Osteoblast (primary cell): ENCODE measurements around the gene RPP38. TPM values are rescaled to one million over a fixed set of nuclear protein-coding genes. Genes with fewer than 3 reads are reported as not detected.

Source experiments
- DNase-seq: peaks from one replicate; pipeline ENCODE4 v3.0.0; 2011; ENCODE audit warnings: low spot score, mixed read lengths; ENCODE audit not compliant: insufficient read length; ENCODE audit errors: missing footprints
- H2AFZ ChIP-seq: 2 replicates; pipeline ENCODE4 v1.6.0; 2011; ENCODE audit warnings: mild to moderate bottlenecking, low read length
- H3K27ac ChIP-seq: 2 replicates; pipeline ENCODE4 v1.5.1; 2011; ENCODE audit warnings: mild to moderate bottlenecking, low read depth, low read length, moderate library complexity
- H3K27me3 ChIP-seq: 2 replicates; pipeline ENCODE4 v1.6.0; 2012; ENCODE audit warnings: mild to moderate bottlenecking, control low read depth, inconsistent platforms, low read length, moderate library complexity; ENCODE audit not compliant: insufficient read depth
- H3K36me3 ChIP-seq: 2 replicates; pipeline ENCODE4 v1.5.1; 2011; ENCODE audit warnings: mild to moderate bottlenecking, low read length, control low read depth, moderate library complexity; ENCODE audit not compliant: insufficient read depth
- H3K4me1 ChIP-seq: 2 replicates; pipeline ENCODE4 v1.5.1; 2011; ENCODE audit warnings: mild to moderate bottlenecking, low read length, control low read depth, moderate library complexity; ENCODE audit not compliant: insufficient read depth
- H3K4me2 ChIP-seq: 2 replicates; pipeline ENCODE4 v1.6.0; 2011; ENCODE audit warnings: mild to moderate bottlenecking, low read length; ENCODE audit not compliant: insufficient read depth
- H3K4me3 ChIP-seq: fragments of 200-600 bp; sonication (generic); 3 replicates; pipeline ENCODE4 v1.5.1; 2012; ENCODE audit warnings: mild to moderate bottlenecking, low read length, inconsistent platforms; ENCODE audit not compliant: insufficient read depth
- H3K79me2 ChIP-seq: 2 replicates; pipeline ENCODE4 v1.6.0; 2012; ENCODE audit warnings: mild to moderate bottlenecking, low read length, control low read depth, inconsistent platforms; ENCODE audit not compliant: insufficient read depth
- H3K9me3 ChIP-seq: 2 replicates; pipeline ENCODE4 v1.5.1; 2011; ENCODE audit warnings: low read depth, low read length, control low read depth
- H4K20me1 ChIP-seq: 2 replicates; pipeline ENCODE4 v1.6.0; 2012; ENCODE audit warnings: mild to moderate bottlenecking, low read length, control low read depth; ENCODE audit not compliant: insufficient read depth
- total RNA-seq: library from RNA; depleted of rRNA; stranded (reverse); fragments of >200 nt; gene quantifications from 2 replicates; pipeline ENCODE4 v1.2.3, GENCODE V29; 2012
- TF ChIP-seq, protein P1 (sequence below): IDR thresholded peaks from 2 replicates; pipeline ENCODE4 v1.5.1; 2011; ENCODE audit warnings: mild to moderate bottlenecking, low read depth, low read length, moderate library complexity; ENCODE audit errors: extremely low read depth

The RPP38 gene
- total RNA-seq, result 13.8 and 16.6 TPM in 2 replicates

DNA sequence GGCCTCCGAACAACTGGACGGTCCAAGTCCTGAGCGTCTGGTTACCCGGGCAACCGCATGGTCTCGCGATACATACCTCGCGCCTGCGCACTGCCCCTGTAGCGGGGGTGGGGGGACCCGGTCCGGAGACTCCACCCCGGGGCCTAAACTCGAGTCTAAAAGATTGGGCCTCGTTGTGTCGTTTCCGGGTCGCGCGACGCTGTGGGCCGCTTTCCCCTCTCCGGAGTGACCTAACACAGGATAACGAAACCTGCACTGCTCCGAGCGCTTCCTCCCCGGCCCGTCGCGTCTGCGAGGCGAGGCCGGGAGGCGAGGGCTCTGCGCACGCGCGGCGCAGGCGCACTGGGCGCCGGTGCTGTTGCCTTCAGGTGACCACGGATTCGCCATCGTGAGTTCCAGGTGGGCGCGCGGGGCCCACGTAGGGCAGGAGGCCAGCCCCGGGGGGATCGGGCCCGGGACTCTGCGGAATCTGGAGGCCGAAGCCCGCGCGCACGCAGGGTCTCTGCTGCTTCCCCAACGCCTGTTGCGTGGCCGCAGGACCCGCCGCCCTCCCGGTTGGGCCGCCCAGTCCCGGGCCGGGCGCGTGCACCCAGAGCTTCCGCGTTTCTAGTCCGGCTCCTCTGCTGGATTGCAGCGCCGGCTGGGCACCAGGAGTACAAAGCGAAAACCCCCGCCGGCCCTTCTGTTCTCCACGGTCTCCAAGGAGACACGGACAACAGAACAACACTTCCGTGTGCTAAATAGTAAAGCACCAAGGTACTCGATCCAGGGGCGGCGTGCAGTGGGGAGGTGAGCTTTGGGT, at the start of gene RPP38:
Gene RPP38, plus strand, starts transcription at position 345 of the 802 bp plus-strand sequence. CDS start 5,960 bp downstream, outside the sequence.
- H3K79me2 ChIP-seq, result peaks cover 47% of the 10 kb centered on the region

DNA sequence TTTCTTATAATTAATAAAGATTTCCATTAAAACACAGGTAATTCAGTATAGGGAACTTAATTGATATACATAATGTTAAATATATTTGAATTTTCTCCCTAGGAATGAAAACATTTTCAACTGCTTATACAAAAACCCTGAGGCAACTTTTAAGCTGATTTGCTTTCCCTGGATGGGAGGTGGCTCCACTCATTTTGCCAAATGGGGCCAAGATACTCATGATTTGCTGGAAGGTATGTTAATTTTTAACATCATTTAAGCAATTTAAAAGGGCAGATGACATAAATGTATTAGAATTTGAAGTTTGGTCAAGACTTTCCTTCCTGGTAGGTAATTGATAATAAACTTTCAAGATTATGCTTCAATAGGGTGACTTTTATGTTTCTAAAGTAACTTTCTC, 47.6 kb upstream of the RPP38 start:
- TF ChIP-seq, protein P1, sequence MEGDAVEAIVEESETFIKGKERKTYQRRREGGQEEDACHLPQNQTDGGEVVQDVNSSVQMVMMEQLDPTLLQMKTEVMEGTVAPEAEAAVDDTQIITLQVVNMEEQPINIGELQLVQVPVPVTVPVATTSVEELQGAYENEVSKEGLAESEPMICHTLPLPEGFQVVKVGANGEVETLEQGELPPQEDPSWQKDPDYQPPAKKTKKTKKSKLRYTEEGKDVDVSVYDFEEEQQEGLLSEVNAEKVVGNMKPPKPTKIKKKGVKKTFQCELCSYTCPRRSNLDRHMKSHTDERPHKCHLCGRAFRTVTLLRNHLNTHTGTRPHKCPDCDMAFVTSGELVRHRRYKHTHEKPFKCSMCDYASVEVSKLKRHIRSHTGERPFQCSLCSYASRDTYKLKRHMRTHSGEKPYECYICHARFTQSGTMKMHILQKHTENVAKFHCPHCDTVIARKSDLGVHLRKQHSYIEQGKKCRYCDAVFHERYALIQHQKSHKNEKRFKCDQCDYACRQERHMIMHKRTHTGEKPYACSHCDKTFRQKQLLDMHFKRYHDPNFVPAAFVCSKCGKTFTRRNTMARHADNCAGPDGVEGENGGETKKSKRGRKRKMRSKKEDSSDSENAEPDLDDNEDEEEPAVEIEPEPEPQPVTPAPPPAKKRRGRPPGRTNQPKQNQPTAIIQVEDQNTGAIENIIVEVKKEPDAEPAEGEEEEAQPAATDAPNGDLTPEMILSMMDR, result no peak
- no peaks in the 10 kb centered on the region for H4K20me1 ChIP-seq
- H3K9me3 ChIP-seq, result no peaks in the 10 kb centered on the region
- no peaks in the 10 kb centered on the region for H3K36me3 ChIP-seq
- no peak overlapping the region for H2AFZ ChIP-seq
- H3K79me2 ChIP-seq, result no peaks in the 10 kb centered on the region
- DNase-seq, result no peak
- no peak overlapping the region for H3K27ac ChIP-seq
- no peak overlapping the region for H3K4me3 ChIP-seq
- peaks cover 11% of the 10 kb centered on the region for H3K4me1 ChIP-seq
- no peaks in the 10 kb centered on the region for H3K27me3 ChIP-seq
- no peak overlapping the region for H3K4me2 ChIP-seq

More for the DNA sequence above, at the start of gene RPP38:
- peaks cover 12% of the 10 kb centered on the region for H3K4me1 ChIP-seq
- TF ChIP-seq, protein P1, result no peak
- peaks cover 10% of the 10 kb centered on the region for H3K36me3 ChIP-seq
- H4K20me1 ChIP-seq, result peaks cover 12% of the 10 kb centered on the region
- peak; percentile 99 for DNase-seq
- H3K9me3 ChIP-seq, result no peaks in the 10 kb centered on the region
- peak within 1 kb of the TSS; percentile 90 for H3K4me3 ChIP-seq
- peak within 1 kb of the TSS; percentile 96 for H2AFZ ChIP-seq
- H3K27ac ChIP-seq, result peak within 1 kb of the TSS; percentile 91
- H3K27me3 ChIP-seq, result no peaks in the 10 kb centered on the region
- H3K4me2 ChIP-seq, result peak within 1 kb of the TSS; percentile 100

- H3K79me2 ChIP-seq, result no peaks in the 10 kb centered on the region
- no peak for DNase-seq
- H3K4me3 ChIP-seq, result no peak overlapping the region
- peaks cover 2% of the 10 kb centered on the region for H3K4me1 ChIP-seq
- no peak overlapping the region for H3K27ac ChIP-seq
- no peaks in the 10 kb centered on the region for H3K9me3 ChIP-seq
- H4K20me1 ChIP-seq, result no peaks in the 10 kb centered on the region
- no peaks in the 10 kb centered on the region for H3K27me3 ChIP-seq
- no peak overlapping the region for H3K4me2 ChIP-seq
- H2AFZ ChIP-seq, result peak overlapping the region; percentile 29
- H3K36me3 ChIP-seq, result no peaks in the 10 kb centered on the region
- TF ChIP-seq, protein P1, result no peak
Observed at GRCh38 chr10:15052121-15052520, 45.0 kb upstream of the RPP38 start.

DNA sequence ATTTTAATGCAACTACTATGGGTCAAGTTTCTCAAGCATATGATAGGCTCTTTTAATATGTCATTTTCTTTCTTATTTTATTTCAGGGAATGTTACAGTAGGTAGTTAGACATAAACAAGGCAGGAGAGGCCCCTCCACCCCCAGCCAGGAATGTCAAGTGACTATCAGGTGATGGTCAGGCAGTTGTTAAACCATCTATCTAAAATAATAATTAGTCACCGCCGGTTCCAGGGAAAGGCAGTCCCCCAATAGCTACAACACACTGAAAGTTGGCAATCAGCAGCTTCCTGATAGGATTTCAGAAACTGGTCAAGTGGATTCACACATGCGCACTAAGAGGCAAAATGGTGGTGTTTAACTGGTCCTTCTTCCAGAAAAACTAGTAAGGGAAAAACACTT, 44.1 kb upstream of the RPP38 start:
- H3K36me3 ChIP-seq, result no peaks in the 10 kb centered on the region

More for the DNA sequence above, 44.1 kb upstream of the RPP38 start:
- Histone ChIP-seq H3K4me3 (no peak overlapping the region), H3K27me3 (no peaks in the 10 kb centered on the region), H4K20me1 (no peaks in the 10 kb centered on the region), H3K79me2 (no peaks in the 10 kb centered on the region), H2AFZ (no peak overlapping the region), H3K9me3 (no peaks in the 10 kb centered on the region), H3K4me2 (no peak overlapping the region), H3K4me1 (no peaks in the 10 kb centered on the region), H3K27ac (no peak overlapping the region)
- no peak for DNase-seq
- TF ChIP-seq, protein P1, result no peak
